SK-N-MC (cell line): ENCODE data around the gene NR2F1-AS1.
A peak's percentile ranks its signal among the peaks of the same experiment; 100 is the strongest.

Experiments
- EZH2 ChIP-seq: fragments of 200-600 bp; sonication (generic); IDR thresholded peaks from one replicate; pipeline ENCODE4 v1.6.1; 2017; ENCODE audit warnings: antibody characterized with exemption
- POLR2AphosphoS5 ChIP-seq: IDR thresholded peaks from 2 replicates; pipeline ENCODE4 v1.6.1; 2012; ENCODE audit warnings: mild to moderate bottlenecking, low read depth, low read length, borderline replicate concordance

DNA sequence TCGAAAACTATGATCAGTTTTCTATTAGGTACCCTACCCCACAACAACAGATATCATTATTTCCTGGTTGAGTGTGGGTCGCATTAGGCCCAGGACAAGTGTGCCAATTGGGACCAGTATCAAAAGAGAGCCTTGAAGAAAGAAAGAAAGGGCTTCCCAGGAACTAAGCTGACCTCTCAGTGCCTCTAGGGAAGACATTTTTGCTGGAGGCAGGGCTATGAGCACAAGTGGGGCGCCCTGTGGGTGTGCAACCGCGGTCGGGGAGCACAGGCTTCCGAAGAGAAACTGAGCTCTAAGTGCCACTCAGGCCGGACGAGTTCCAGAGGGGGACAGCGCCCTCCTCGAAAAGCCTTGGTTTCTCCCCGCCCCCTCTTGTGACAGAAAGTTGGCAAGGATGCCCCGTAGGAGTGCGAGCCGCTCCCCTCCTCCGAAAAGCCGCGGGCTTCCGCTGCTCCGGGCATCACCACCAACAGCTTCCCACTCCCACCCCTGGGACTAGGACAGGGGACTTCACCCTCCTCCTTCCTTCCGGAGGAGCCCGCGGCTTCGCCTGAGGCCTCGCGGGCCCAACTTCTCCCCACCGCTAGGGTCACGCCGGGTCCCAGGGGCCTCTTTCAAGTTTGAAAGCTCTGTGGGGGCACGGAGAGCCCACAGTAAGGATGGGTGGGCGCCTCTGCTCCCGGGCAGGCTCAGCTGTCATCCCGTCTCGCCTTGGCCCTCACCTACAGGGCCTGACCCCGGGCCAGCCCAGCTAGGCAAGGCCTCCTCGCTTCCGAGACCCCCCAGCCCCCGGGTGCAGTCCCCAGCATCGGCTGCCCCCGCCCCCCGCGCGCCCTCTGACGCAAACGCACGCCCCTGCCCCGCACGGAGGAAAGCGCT is 2.0 kb downstream of the NR2F1-AS1 start:
- TF ChIP-seq EZH2 (no peak), POLR2AphosphoS5 (0 out of 2 replicates have a peak, but pooled peaks have one; percentile 23)
